GM12878 (cell line): ENCODE results near the gene SNAP29. TPM values are rescaled to one million over a fixed set of nuclear protein-coding genes. Genes with fewer than 3 reads are reported as not detected.

Experiments
- ATAC-seq: fragments of 200-7000 bp; cut with Tn5 transposase; 3 replicates; pipeline ENCODE4 v1.9.1; 2020; ENCODE audit warnings: mild to moderate bottlenecking, moderate library complexity
- BruUV-seq: library from RNA; stranded (reverse); fragments of 400-500 nt; replicated peaks from 2 replicates; lab custom pipeline; 2021; lab: Mats Ljungman, UMichigan
- CTCF ChIA-PET: fragments of 300-600 bp; sonication (Branson Sonifier 250); formaldehyde crosslinking; extraction: SDS; loops from one replicate; lab custom pipeline; 2021; ENCODE audit warnings: inconsistent platforms; lab: Yijun Ruan, JAX
- POLR2A ChIA-PET: fragments of 350-600 bp; formaldehyde crosslinking; extraction: SDS; loops from one replicate; lab custom pipeline; 2021; ENCODE audit warnings: inconsistent platforms; lab: Charles Lee
- RAD21 ChIA-PET: fragments of 300-600 bp; sonication (Branson Sonifier 250); formaldehyde crosslinking; loops from one replicate; lab custom pipeline; 2023; ENCODE audit warnings: antibody characterized with exemption; ENCODE audit not compliant: unreplicated experiment; lab: Charles Lee
- SMC1A ChIA-PET: fragments of 300-600 bp; sonication (Branson Sonifier 250); formaldehyde crosslinking; loops from one replicate; lab custom pipeline; 2023; ENCODE audit not compliant: unreplicated experiment, uncharacterized antibody; lab: Charles Lee
- DNase-seq: peaks from one replicate; pipeline ENCODE4 v3.0.0-alpha.2; 2011; ENCODE audit warnings: low read depth, low spot score
- FAIRE-seq: peaks from 3 replicates; lab custom pipeline; 2011; peaks lifted over from hg19 to GRCh38; lab: Jason Lieb, UNC
- H2AFZ ChIP-seq: 2 replicates; pipeline ENCODE4 v1.6.0; 2011; ENCODE audit warnings: low read depth, low read length, control low read depth; ENCODE audit not compliant: control insufficient read depth
- H3K27ac ChIP-seq: 2 replicates; pipeline ENCODE4 v1.5.1; 2011; ENCODE audit warnings: control low read depth; ENCODE audit not compliant: control insufficient read depth, insufficient read depth
- H3K27me3 ChIP-seq, 2 experiments: replicated peaks in 1 of 2; 2 replicates each; pipeline versions ENCODE4 v1.6.0 to v1.6.1; 2011; ENCODE audit warnings: low read length in 1 of 2; ENCODE audit not compliant: control insufficient read depth in 2 of 2, insufficient read depth in 2 of 2
- H3K36me3 ChIP-seq, 2 experiments: 2 replicates each; pipeline ENCODE4 v1.5.1; 2011; ENCODE audit warnings: low read length in 1 of 2; ENCODE audit not compliant: control insufficient read depth in 2 of 2, insufficient read depth in 2 of 2
- H3K4me1 ChIP-seq: 2 replicates; pipeline ENCODE4 v1.6.1; 2011; ENCODE audit warnings: mild to moderate bottlenecking, low read length, moderate library complexity, mixed read lengths; ENCODE audit not compliant: control insufficient read depth, insufficient read depth
- H3K4me2 ChIP-seq: 2 replicates; pipeline ENCODE4 v1.6.0; 2011; ENCODE audit warnings: control low read depth; ENCODE audit not compliant: control insufficient read depth, insufficient read depth
- H3K4me3 ChIP-seq: fragments of 200-600 bp; sonication (generic); 2 replicates; pipeline ENCODE4 v1.5.1; 2016
- H3K79me2 ChIP-seq: 2 replicates; pipeline ENCODE4 v1.6.0; 2011; ENCODE audit warnings: low read length; ENCODE audit not compliant: control insufficient read depth, insufficient read depth
- H3K9ac ChIP-seq: 2 replicates; pipeline ENCODE4 v1.8.0; 2011; ENCODE audit warnings: low read length, control low read depth, mixed read lengths; ENCODE audit not compliant: control insufficient read depth, insufficient read depth
- H3K9me3 ChIP-seq: replicated peaks from 3 replicates; pipeline ENCODE4 v1.5.1; 2011; ENCODE audit warnings: mild to moderate bottlenecking, low read length; ENCODE audit not compliant: control insufficient read depth, insufficient read depth
- H4K20me1 ChIP-seq: 2 replicates; pipeline ENCODE4 v1.6.0; 2011; ENCODE audit not compliant: control insufficient read depth, insufficient read depth
- CBX5 ChIP-seq: sonication (generic); IDR thresholded peaks from 2 replicates; pipeline ENCODE4 v1.6.1; 2016; ENCODE audit warnings: low read depth, moderate library complexity, mild to moderate bottlenecking, inconsistent platforms
- ELK1 ChIP-seq: IDR thresholded peaks from 2 replicates; pipeline ENCODE4 v1.6.1; 2012; ENCODE audit warnings: low read depth, low read length, improper control_type of control experiment
- HCFC1 ChIP-seq: fragments of 150-350 bp; IDR thresholded peaks from 2 replicates; pipeline ENCODE4 v1.6.1; 2014; ENCODE audit warnings: low read length
- HDGF ChIP-seq: fragments of 450-650 bp; IDR thresholded peaks from 2 replicates; pipeline ENCODE4 v1.6.1; 2016; ENCODE audit warnings: antibody characterized with exemption
- MAX ChIP-seq: IDR thresholded peaks from 2 replicates; pipeline ENCODE4 v1.6.1; 2012; ENCODE audit warnings: low read depth, low read length, improper control_type of control experiment
- MTA2 ChIP-seq: fragments of 450-650 bp; IDR thresholded peaks from 2 replicates; pipeline ENCODE4 v1.6.1; 2016; ENCODE audit warnings: low read depth, mild to moderate bottlenecking, moderate library complexity
- MXI1 ChIP-seq: fragments of 150-350 bp; IDR thresholded peaks from 2 replicates; pipeline ENCODE4 v1.6.1; 2011; ENCODE audit warnings: low read depth, mild to moderate bottlenecking, inconsistent platforms, low read length, improper control_type of control experiment
- PRDM15 ChIP-seq: fragments of 450-650 bp; formaldehyde crosslinking; IDR thresholded peaks from 2 replicates; pipeline ENCODE4 v1.4.0; 2020; ENCODE audit warnings: mild to moderate bottlenecking, moderate library complexity
- STAT3 ChIP-seq: IDR thresholded peaks from 2 replicates; pipeline ENCODE4 v1.6.1; 2011; ENCODE audit warnings: low read depth, low read length, improper control_type of control experiment
- TCF12 ChIP-seq: IDR thresholded peaks from 2 replicates; pipeline ENCODE4 v1.6.1; 2011; ENCODE audit warnings: low read depth, mild to moderate bottlenecking, low read length
- TCF7 ChIP-seq: IDR thresholded peaks from 2 replicates; pipeline ENCODE4 v1.6.1; 2014; ENCODE audit warnings: antibody characterized with exemption, borderline replicate concordance
- WGBS: methylation state at CpG from one replicate; pipeline ENCODE4 v1.1.6; 2016; ENCODE audit warnings: low lambda C conversion rate; ENCODE audit not compliant: insufficient replicate concordance, insufficient coverage; ENCODE audit errors: missing lambda C conversion rate; 5-methylcytosine and 5-hydroxymethylcytosine counted together
- in situ Hi-C: fragments of 300-500 bp; cut with MboI; formaldehyde crosslinking; loops from 9 replicates; pipeline ENCODE4 v1.14.3; 2018; ENCODE audit warnings: mixed read lengths
- intact Hi-C: fragments of 100-400 bp; cut with micrococcal nuclease; formaldehyde crosslinking; loops from one replicate; pipeline ENCODE4 v1.14.2; 2022; ENCODE audit not compliant: unreplicated experiment
- polyA plus RNA-seq, 11 experiments: library from polyadenylated mRNA; depleted of rRNA in 4 of 11; unstranded in 6 of 11; stranded (reverse) in 5 of 11; fragments of >200 nt; fragmentation: Nextera tagmentation in 4 of 11; fragmentation: Illumina TruSeq in 1 of 11; extraction: Ambion mirVana in 4 of 11; extraction: Trizol in 1 of 11; gene quantifications; 1 replicate in 1 of 11; 2 replicates in 10 of 11; pipeline versions ENCODE4 v1.2.1 to v1.2.3, GENCODE V29; 2011 to 2016; ENCODE audit warnings: inconsistent platforms in 2 of 11, missing spikeins in 2 of 11, low read depth in 1 of 11
- total RNA-seq, 4 experiments: library from RNA; depleted of rRNA in 3 of 4; stranded (reverse); fragments of >200 nt in 3 of 4; fragmentation: Illumina TruSeq in 1 of 4; extraction: Trizol in 1 of 4; gene quantifications; 2 replicates each; pipeline versions ENCODE4 v1.2.1 to v1.2.3, GENCODE V29; 2013 to 2021
- TF ChIP-seq, protein P1 (sequence below): fragments of 450-650 bp; IDR thresholded peaks from 2 replicates; pipeline ENCODE4 v1.6.1; 2016; ENCODE audit warnings: mild to moderate bottlenecking
- TF ChIP-seq, protein P2 (sequence below): IDR thresholded peaks from 2 replicates; pipeline ENCODE4 v1.6.1; 2011; ENCODE audit warnings: low read depth, mild to moderate bottlenecking, low read length, moderate library complexity, borderline replicate concordance; ENCODE audit errors: extremely low read depth
- TF ChIP-seq, protein P3 (sequence below): fragments of 450-650 bp; IDR thresholded peaks from 2 replicates; pipeline ENCODE4 v1.6.1; 2017; ENCODE audit warnings: mild to moderate bottlenecking, low read depth, inconsistent platforms; ENCODE audit not compliant: poor library complexity, severe bottlenecking

Gene SNAP29
- total and polyA plus RNA-seq, 10 of the 15 experiments (the other 5 are each of a cell fraction or from before 2014, with no cell fraction given): 4.7 to 45.7 (median 27.9) TPM

DNA sequence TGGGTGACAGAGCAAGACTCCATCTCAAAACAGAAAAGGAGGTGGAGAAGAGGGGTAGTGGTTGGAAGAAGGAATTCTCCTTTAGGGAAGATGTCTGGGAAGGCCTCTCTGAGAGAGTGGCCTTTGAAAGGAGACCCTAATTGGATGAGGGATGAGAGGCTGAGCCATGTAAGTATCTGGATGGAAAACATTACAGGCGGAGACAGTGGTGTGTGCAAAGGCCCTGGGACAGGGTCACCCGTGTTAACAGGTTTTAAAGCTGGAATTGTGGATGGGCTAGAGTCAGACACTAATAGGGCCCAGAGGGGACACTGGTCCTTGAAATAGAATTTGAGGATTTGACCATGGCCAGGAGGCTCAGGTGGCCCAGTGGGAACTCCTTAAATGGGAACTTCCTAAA is 10.4 kb downstream of the SNAP29 start (continued):
- TF ChIP-seq MAX (no peak), MXI1 (no peak), STAT3 (no peak), PRDM15 (CRISPR knock-in tag) (no peak), TCF7 (no peak)

- ChIA-PET CTCF (no interaction called here), POLR2A (interaction anchor here (0.6 kb wide), 1 partner anchor 36 kb away, joined by 3 read pairs; no protein-coding TSS in a partner anchor), RAD21 (no interaction called here), SMC1A (interaction anchor here (1.3 kb wide), 1 partner anchor 10 kb away, joined by 3 read pairs; no protein-coding TSS in a partner anchor)
- Histone ChIP-seq H3K27me3 (no peaks in the 10 kb centered on the region), H4K20me1 (no peaks in the 10 kb centered on the region), H3K36me3 (no peaks in the 10 kb centered on the region; a peak in 2 of 4 replicates), H3K79me2 (no peaks in the 10 kb centered on the region), H3K9me3 (no peaks in the 10 kb centered on the region), H2AFZ (no peak overlapping the region), H3K4me3 (no peak overlapping the region), H3K4me2 (no peak overlapping the region), H3K9ac (no peak overlapping the region), H3K4me1 (no peaks in the 10 kb centered on the region), H3K27ac (no peak overlapping the region)
- in situ Hi-C loops (no loop called here), intact Hi-C loops (no loop called here)
- WGBS: 78% methylated on average over 3 of the region's 3 CpGs
- BruUV-seq: no TSS peak
- FAIRE-seq (no peak), ATAC-seq (no peak), DNase-seq (no peak)
- no peak for TF ChIP-seq HCFC1
- TF ChIP-seq, protein P1, sequence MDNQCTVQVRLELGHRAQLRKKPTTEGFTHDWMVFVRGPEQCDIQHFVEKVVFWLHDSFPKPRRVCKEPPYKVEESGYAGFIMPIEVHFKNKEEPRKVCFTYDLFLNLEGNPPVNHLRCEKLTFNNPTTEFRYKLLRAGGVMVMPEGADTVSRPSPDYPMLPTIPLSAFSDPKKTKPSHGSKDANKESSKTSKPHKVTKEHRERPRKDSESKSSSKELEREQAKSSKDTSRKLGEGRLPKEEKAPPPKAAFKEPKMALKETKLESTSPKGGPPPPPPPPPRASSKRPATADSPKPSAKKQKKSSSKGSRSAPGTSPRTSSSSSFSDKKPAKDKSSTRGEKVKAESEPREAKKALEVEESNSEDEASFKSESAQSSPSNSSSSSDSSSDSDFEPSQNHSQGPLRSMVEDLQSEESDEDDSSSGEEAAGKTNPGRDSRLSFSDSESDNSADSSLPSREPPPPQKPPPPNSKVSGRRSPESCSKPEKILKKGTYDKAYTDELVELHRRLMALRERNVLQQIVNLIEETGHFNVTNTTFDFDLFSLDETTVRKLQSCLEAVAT: no peak
- no peak for TF ChIP-seq MTA2
- no peak for TF ChIP-seq TCF12
- no peak for TF ChIP-seq HDGF
- TF ChIP-seq ELK1: no peak
- TF ChIP-seq, protein P2, sequence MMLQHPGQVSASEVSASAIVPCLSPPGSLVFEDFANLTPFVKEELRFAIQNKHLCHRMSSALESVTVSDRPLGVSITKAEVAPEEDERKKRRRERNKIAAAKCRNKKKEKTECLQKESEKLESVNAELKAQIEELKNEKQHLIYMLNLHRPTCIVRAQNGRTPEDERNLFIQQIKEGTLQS: no peak
- no peak for TF ChIP-seq CBX5
- TF ChIP-seq, protein P3, sequence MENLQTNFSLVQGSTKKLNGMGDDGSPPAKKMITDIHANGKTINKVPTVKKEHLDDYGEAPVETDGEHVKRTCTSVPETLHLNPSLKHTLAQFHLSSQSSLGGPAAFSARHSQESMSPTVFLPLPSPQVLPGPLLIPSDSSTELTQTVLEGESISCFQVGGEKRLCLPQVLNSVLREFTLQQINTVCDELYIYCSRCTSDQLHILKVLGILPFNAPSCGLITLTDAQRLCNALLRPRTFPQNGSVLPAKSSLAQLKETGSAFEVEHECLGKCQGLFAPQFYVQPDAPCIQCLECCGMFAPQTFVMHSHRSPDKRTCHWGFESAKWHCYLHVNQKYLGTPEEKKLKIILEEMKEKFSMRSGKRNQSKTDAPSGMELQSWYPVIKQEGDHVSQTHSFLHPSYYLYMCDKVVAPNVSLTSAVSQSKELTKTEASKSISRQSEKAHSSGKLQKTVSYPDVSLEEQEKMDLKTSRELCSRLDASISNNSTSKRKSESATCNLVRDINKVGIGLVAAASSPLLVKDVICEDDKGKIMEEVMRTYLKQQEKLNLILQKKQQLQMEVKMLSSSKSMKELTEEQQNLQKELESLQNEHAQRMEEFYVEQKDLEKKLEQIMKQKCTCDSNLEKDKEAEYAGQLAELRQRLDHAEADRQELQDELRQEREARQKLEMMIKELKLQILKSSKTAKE: no peak
These were observed 14.4 kb downstream of the SNAP29 start for GRCh38 chr22:20873214-20873613.
